Measurements from ENCODE around the gene SDK1. TPM values are rescaled to one million over a fixed set of nuclear protein-coding genes. Genes with fewer than 3 reads are reported as not detected.

Gene SDK1
- total RNA-seq, 1 donor from 2014 or later = 0.16 TPM

- no peak for DNase-seq
- H3K27me3 Mint-ChIP-seq = no peaks in the 10 kb centered on the region
- H3K27ac Mint-ChIP-seq = no peak overlapping the region
- intact Hi-C loops (cut with micrococcal nuclease) = no loop called here
- no peaks in the 10 kb centered on the region for H3K36me3 Mint-ChIP-seq (ENCODE audit: low read depth)
- no peak overlapping the region for H3K4me3 Mint-ChIP-seq
- H3K4me1 Mint-ChIP-seq = peaks cover 1% of the 10 kb centered on the region
- H3K9me3 Mint-ChIP-seq = no peaks in the 10 kb centered on the region
These were observed 613.2 kb downstream of the SDK1 start for GRCh38 chr7:3914051-3914775.

GRCh38 chr7:3915337-3915878 lies 614.4 kb downstream of the SDK1 start:
- intact Hi-C loops (cut with micrococcal nuclease) = no loop called here
- H3K4me3 Mint-ChIP-seq = no peak overlapping the region
- H3K9me3 Mint-ChIP-seq = no peaks in the 10 kb centered on the region
- H3K36me3 Mint-ChIP-seq (ENCODE audit: low read depth) = no peaks in the 10 kb centered on the region
- no peak overlapping the region for H3K27ac Mint-ChIP-seq
- H3K4me1 Mint-ChIP-seq = peaks cover 1% of the 10 kb centered on the region
- no peak for DNase-seq
- H3K27me3 Mint-ChIP-seq = no peaks in the 10 kb centered on the region

- no peak overlapping the region for H3K4me3 Mint-ChIP-seq
- H3K36me3 Mint-ChIP-seq (ENCODE audit: low read depth) = no peaks in the 10 kb centered on the region
- no peak for DNase-seq
- no peaks in the 10 kb centered on the region for H3K9me3 Mint-ChIP-seq
- no peak overlapping the region for H3K27ac Mint-ChIP-seq
- H3K4me1 Mint-ChIP-seq = peaks cover 1% of the 10 kb centered on the region
- no peaks in the 10 kb centered on the region for H3K27me3 Mint-ChIP-seq
- intact Hi-C loops (cut with micrococcal nuclease) = no loop called here
These were observed 615.1 kb downstream of the SDK1 start for GRCh38 chr7:3916146-3916545.

GRCh38 chr7:3917436-3917835 lies 616.4 kb downstream of the SDK1 start:
- no peak overlapping the region for H3K27ac Mint-ChIP-seq
- intact Hi-C loops (cut with micrococcal nuclease) = no loop called here

GRCh38 chr7:3918576-3918975 lies 617.5 kb downstream of the SDK1 start:
- H3K27me3 Mint-ChIP-seq = no peaks in the 10 kb centered on the region
- no peak overlapping the region for H3K27ac Mint-ChIP-seq
- no peaks in the 10 kb centered on the region for H3K9me3 Mint-ChIP-seq
- intact Hi-C loops (cut with micrococcal nuclease) = no loop called here
- H3K4me3 Mint-ChIP-seq = no peak overlapping the region
- H3K36me3 Mint-ChIP-seq (ENCODE audit: low read depth) = no peaks in the 10 kb centered on the region
- no peak for DNase-seq
- H3K4me1 Mint-ChIP-seq = peaks cover 1% of the 10 kb centered on the region

More at GRCh38 chr7:3917436-3917835, 616.4 kb downstream of the SDK1 start:
- Mint-ChIP-seq H3K9me3 (no peaks in the 10 kb centered on the region), H3K4me3 (no peak overlapping the region), H3K36me3 (ENCODE audit: low read depth) (no peaks in the 10 kb centered on the region), H3K27me3 (no peaks in the 10 kb centered on the region), H3K4me1 (peaks cover 1% of the 10 kb centered on the region)
- no peak for DNase-seq

- no peaks in the 10 kb centered on the region for H3K27me3 Mint-ChIP-seq
- peaks cover 1% of the 10 kb centered on the region for H3K4me1 Mint-ChIP-seq
- H3K36me3 Mint-ChIP-seq (ENCODE audit: low read depth) = no peaks in the 10 kb centered on the region
- H3K4me3 Mint-ChIP-seq = no peak overlapping the region
- no peak overlapping the region for H3K27ac Mint-ChIP-seq
- intact Hi-C loops (cut with micrococcal nuclease) = no loop called here
- no peak for DNase-seq
- H3K9me3 Mint-ChIP-seq = no peaks in the 10 kb centered on the region
These were observed 621.2 kb downstream of the SDK1 start for GRCh38 chr7:3922175-3922635.

- Mint-ChIP-seq H3K27ac (no peak overlapping the region), H3K27me3 (no peaks in the 10 kb centered on the region), H3K36me3 (ENCODE audit: low read depth) (no peaks in the 10 kb centered on the region), H3K4me1 (peaks cover 1% of the 10 kb centered on the region), H3K4me3 (no peak overlapping the region), H3K9me3 (no peaks in the 10 kb centered on the region)
- DNase-seq = no peak
- intact Hi-C loops (cut with micrococcal nuclease) = no loop called here
These were observed 622.4 kb downstream of the SDK1 start for GRCh38 chr7:3923307-3923918.

- no peaks in the 10 kb centered on the region for H3K27me3 Mint-ChIP-seq
- no peaks in the 10 kb centered on the region for H3K36me3 Mint-ChIP-seq (ENCODE audit: low read depth)
- intact Hi-C loops (cut with micrococcal nuclease) = no loop called here
- H3K4me1 Mint-ChIP-seq = no peaks in the 10 kb centered on the region
- H3K4me3 Mint-ChIP-seq = no peak overlapping the region
- H3K27ac Mint-ChIP-seq = no peak overlapping the region
- no peak for DNase-seq
- no peaks in the 10 kb centered on the region for H3K9me3 Mint-ChIP-seq
These were observed 623.2 kb downstream of the SDK1 start for GRCh38 chr7:3924277-3924676.

GRCh38 chr7:3927446-3928110 lies 626.5 kb downstream of the SDK1 start:
- Mint-ChIP-seq H3K27ac (no peak overlapping the region), H3K27me3 (no peaks in the 10 kb centered on the region), H3K36me3 (ENCODE audit: low read depth) (no peaks in the 10 kb centered on the region), H3K4me1 (no peaks in the 10 kb centered on the region), H3K4me3 (no peak overlapping the region), H3K9me3 (no peaks in the 10 kb centered on the region)
- intact Hi-C loops (cut with micrococcal nuclease) = no loop called here
- no peak for DNase-seq

GRCh38 chr7:3928727-3929515 lies 627.9 kb downstream of the SDK1 start:
- H3K9me3 Mint-ChIP-seq = no peaks in the 10 kb centered on the region
- DNase-seq = no peak
- H3K27me3 Mint-ChIP-seq = no peaks in the 10 kb centered on the region
- no peak overlapping the region for H3K27ac Mint-ChIP-seq
- no peak overlapping the region for H3K4me3 Mint-ChIP-seq
- intact Hi-C loops (cut with micrococcal nuclease) = no loop called here
- H3K36me3 Mint-ChIP-seq (ENCODE audit: low read depth) = no peaks in the 10 kb centered on the region
- H3K4me1 Mint-ChIP-seq = no peaks in the 10 kb centered on the region

- no peak overlapping the region for H3K27ac Mint-ChIP-seq
- H3K4me3 Mint-ChIP-seq = no peak overlapping the region
- intact Hi-C loops (cut with micrococcal nuclease) = no loop called here
- H3K9me3 Mint-ChIP-seq = no peaks in the 10 kb centered on the region
- no peak for DNase-seq
- H3K36me3 Mint-ChIP-seq (ENCODE audit: low read depth) = no peaks in the 10 kb centered on the region
- no peaks in the 10 kb centered on the region for H3K27me3 Mint-ChIP-seq
- no peaks in the 10 kb centered on the region for H3K4me1 Mint-ChIP-seq
These were observed 630.8 kb downstream of the SDK1 start for GRCh38 chr7:3931843-3932242.

- Mint-ChIP-seq H3K27ac (no peak overlapping the region), H3K9me3 (no peaks in the 10 kb centered on the region), H3K36me3 (ENCODE audit: low read depth) (no peaks in the 10 kb centered on the region), H3K4me1 (no peaks in the 10 kb centered on the region), H3K4me3 (no peak overlapping the region), H3K27me3 (no peaks in the 10 kb centered on the region)
- intact Hi-C loops (cut with micrococcal nuclease) = no loop called here
- DNase-seq = no peak
These were observed 636.1 kb downstream of the SDK1 start for GRCh38 chr7:3937146-3937545.

- no peaks in the 10 kb centered on the region for H3K27me3 Mint-ChIP-seq
- no peaks in the 10 kb centered on the region for H3K36me3 Mint-ChIP-seq (ENCODE audit: low read depth)
- no peaks in the 10 kb centered on the region for H3K4me1 Mint-ChIP-seq
- DNase-seq = no peak
- H3K4me3 Mint-ChIP-seq = no peak overlapping the region
- intact Hi-C loops (cut with micrococcal nuclease) = no loop called here
- no peaks in the 10 kb centered on the region for H3K9me3 Mint-ChIP-seq
- H3K27ac Mint-ChIP-seq = no peak overlapping the region
These were observed 636.6 kb downstream of the SDK1 start for GRCh38 chr7:3937605-3938004.

Measured in activated CD4-positive, alpha-beta T cell treated with anti-CD3 and anti-CD28 coated beads, Interleukin-2, amount 10 ng/mL, durations not matched to agents 24 days and 14 days (primary cell).